Muscle layer of colon (tissue), 2 donors: Measurements from ENCODE around the gene SAMD8.
"Not testable (repeated sequence)": the region's sequence is repeated elsewhere in the genome, so short reads cannot be mapped to it uniquely, and the experiment has no call there.

Experiments
- H3K27ac ChIP-seq: one replicate; pipeline ENCODE4 v1.7.0; 2013; ENCODE audit warnings: low read depth, mild to moderate bottlenecking, low read length, moderate library complexity
- H3K27me3 ChIP-seq, 2 donors: one replicate each; pipeline ENCODE4 v1.7.0; 2013; ENCODE audit warnings: low read length in 2 of 2, mild to moderate bottlenecking in 2 of 2; ENCODE audit not compliant: insufficient read depth in 2 of 2, control insufficient read depth in 1 of 2
- H3K36me3 ChIP-seq: one replicate; pipeline ENCODE4 v1.7.0; 2013; ENCODE audit warnings: mild to moderate bottlenecking, low read length; ENCODE audit not compliant: insufficient read depth
- H3K4me1 ChIP-seq: one replicate; pipeline ENCODE4 v1.7.0; 2013; ENCODE audit warnings: mild to moderate bottlenecking, low read length; ENCODE audit not compliant: insufficient read depth
- H3K4me3 ChIP-seq, 2 donors: one replicate each; pipeline ENCODE4 v1.7.0; 2013; ENCODE audit warnings: low read length in 2 of 2, low read depth in 1 of 2, mild to moderate bottlenecking in 1 of 2, moderate library complexity in 1 of 2
- H3K9ac ChIP-seq: one replicate; pipeline ENCODE4 v1.7.0; 2013; ENCODE audit warnings: low read length
- H3K9me3 ChIP-seq: one replicate; pipeline ENCODE4 v1.7.0; 2013; ENCODE audit warnings: mild to moderate bottlenecking, low read length
- donor health status: abdominal sarcoma.
- donor health status: Adenocarcinoma of cecum.

SAMD8 gene

DNA sequence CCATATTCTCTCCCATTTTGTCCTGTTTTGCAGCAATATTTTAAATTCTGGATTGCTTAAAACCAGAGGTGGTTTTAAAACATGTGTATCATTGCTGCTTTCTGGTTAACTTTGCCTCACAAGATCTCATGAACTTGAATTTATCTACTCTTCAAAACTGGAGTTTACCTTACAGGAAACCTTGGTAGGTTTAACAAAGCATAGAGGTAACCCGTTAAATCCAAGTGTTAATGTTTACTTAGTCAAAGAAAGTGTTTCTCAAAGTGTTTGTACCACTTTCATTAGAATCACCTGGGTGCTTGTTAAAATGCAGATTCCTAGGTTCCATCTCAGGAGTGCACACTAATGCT is 55.1 kb downstream of the SAMD8 start:
- no peaks in the 10 kb centered on the region for H3K27me3 ChIP-seq
- H3K27ac ChIP-seq = no peak overlapping the region
- peaks cover 3% of the 10 kb centered on the region for H3K36me3 ChIP-seq
- H3K9me3 ChIP-seq = no peaks in the 10 kb centered on the region
- no peak overlapping the region for H3K9ac ChIP-seq
- no peaks in the 10 kb centered on the region for H3K4me1 ChIP-seq
- no peak overlapping the region for H3K4me3 ChIP-seq

DNA sequence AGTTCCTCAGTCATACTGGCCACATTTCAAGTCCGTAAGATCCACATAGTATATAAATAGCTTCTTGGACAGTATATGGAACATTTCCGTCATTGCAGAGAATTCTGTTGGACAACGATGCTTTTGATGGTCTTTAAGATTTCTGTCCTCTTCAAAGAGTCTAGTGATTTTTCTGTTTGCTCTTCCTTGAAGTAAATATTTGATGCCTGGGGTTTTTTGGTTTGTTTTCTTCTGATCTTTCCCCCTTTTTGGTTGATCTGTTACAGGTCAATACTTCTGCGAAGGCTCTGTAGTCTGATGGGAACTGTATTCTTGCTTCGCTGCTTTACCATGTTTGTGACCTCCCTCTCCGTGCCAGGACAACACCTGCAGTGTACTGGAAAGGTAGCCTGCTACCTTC is 56.8 kb downstream of the SAMD8 start:
- Histone ChIP-seq H3K4me1 (no peaks in the 10 kb centered on the region), H3K36me3 (peaks cover 3% of the 10 kb centered on the region), H3K9ac (no peak overlapping the region), H3K27me3 (no peaks in the 10 kb centered on the region), H3K27ac (no peak overlapping the region), H3K4me3 (no peak overlapping the region), H3K9me3 (no peaks in the 10 kb centered on the region)

DNA sequence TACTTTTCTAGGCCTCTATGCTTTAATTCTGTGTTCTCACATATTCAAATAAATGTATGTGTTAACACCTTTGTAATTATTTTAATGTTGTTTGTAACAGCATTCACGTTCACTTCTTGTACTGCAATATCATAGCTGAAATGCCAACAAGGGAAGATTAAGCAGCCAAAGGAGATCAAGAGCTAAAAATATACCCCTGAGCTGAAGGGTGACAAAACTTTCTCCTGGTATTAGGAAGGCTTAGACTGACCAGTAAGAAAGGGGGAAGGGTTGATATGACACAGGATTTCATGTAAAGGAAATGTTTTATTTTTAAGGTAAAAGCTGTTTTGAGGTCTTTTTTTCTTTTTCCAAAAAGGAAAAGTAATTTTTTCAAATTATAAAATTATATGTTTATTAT is 58.8 kb downstream of the SAMD8 start:
- H3K9me3 ChIP-seq = no peaks in the 10 kb centered on the region
- H3K27ac ChIP-seq = no peak overlapping the region
- no peak overlapping the region for H3K4me3 ChIP-seq
- no peaks in the 10 kb centered on the region for H3K4me1 ChIP-seq
- no peak overlapping the region for H3K9ac ChIP-seq
- H3K36me3 ChIP-seq = peaks cover 3% of the 10 kb centered on the region
- no peaks in the 10 kb centered on the region for H3K27me3 ChIP-seq

DNA sequence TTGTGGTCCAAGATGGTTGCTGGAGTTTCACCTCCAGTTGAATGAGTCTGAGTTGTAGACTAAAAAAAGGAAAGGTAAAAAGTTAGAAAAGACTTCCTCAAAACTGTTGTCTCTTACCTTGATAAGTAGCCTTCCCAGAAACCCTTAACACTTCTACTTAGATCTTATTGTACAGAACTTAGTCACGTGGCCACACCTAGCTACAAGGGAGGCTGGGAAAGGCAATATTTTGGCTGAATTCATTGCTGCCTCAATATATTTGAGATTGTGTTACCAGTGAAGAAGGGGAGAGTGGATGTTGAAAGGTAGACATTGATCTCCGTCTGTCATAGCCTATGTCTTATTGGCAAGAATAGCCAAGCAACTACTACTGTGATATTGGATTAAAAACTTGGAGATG is 63.6 kb downstream of the SAMD8 start:
- Histone ChIP-seq H3K27ac (no peak overlapping the region), H3K4me3 (no peak overlapping the region), H3K9me3 (no peaks in the 10 kb centered on the region), H3K36me3 (peaks cover 18% of the 10 kb centered on the region), H3K27me3 (no peaks in the 10 kb centered on the region), H3K4me1 (peaks cover 4% of the 10 kb centered on the region), H3K9ac (no peak overlapping the region)

DNA sequence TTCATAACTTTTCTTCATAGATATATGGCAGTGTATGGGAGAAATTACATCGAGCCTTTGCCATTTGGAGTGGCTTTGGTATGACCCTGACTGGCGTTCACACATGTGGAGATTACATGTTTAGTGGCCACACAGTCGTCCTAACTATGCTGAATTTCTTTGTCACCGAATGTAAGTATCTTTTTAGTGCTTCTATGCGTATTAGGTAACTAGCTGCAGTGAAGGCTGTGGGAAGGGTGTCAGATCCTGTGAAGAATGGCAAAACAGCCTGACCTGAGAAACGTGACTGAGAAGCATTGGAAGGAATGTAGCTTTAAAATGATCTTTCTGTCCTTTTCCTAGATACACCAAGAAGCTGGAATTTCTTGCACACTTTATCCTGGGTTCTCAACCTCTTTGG is 64.6 kb downstream of the SAMD8 start:
- H3K4me1 ChIP-seq = peaks cover 4% of the 10 kb centered on the region
- no peak overlapping the region for H3K27ac ChIP-seq
- H3K27me3 ChIP-seq = no peaks in the 10 kb centered on the region
- H3K4me3 ChIP-seq = no peak overlapping the region
- no peak overlapping the region for H3K9ac ChIP-seq
- H3K9me3 ChIP-seq = no peaks in the 10 kb centered on the region
- peaks cover 18% of the 10 kb centered on the region for H3K36me3 ChIP-seq

DNA sequence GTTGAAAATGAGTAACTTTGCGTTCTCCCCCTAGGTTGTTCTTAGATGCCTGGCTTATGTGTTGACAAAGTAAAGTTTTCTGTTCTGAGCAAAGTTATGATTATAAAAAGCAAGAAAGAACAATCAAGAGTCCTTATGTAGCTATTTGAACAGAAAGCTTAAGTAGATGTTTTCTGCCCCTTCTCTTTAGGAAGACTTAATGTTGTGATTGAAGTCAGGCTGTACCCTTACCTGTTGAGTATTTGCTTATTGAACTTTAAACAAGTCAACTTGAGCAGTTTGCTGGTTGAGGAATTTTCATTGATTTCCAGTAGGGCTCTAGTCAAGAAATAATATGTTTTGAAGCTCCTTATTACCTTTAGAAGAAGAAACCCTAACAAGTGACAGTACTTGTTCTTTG is 65.3 kb downstream of the SAMD8 start:
- no peak overlapping the region for H3K4me3 ChIP-seq
- no peak overlapping the region for H3K9ac ChIP-seq
- no peaks in the 10 kb centered on the region for H3K27me3 ChIP-seq
- H3K9me3 ChIP-seq = no peaks in the 10 kb centered on the region
- H3K27ac ChIP-seq = no peak overlapping the region
- H3K4me1 ChIP-seq = peaks cover 4% of the 10 kb centered on the region
- H3K36me3 ChIP-seq = peaks cover 18% of the 10 kb centered on the region

DNA sequence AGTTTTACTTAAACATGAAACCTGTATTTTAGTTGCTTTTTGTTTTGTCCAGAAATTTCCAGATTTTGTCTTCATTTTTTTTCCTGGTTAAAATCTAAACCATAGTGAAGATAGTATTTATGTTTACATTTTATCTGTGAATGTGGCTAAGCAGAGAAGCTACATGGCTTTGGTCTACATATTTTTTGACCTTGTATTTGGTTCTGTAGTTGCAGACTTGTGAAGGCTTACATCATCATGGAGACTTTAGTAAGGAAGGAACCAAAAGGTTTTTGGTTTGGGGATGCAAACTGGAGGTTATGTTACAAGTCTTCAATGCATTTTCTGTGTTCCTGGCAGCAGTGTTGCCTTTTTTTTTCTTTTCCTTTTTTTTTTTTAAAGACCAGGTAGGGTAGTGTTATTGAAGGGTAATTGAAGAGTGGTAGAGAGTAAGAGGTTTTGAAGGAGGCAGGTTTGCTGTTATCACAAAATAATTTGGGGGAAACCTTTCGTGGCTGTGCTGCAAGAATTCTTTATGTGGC is 68.3 kb downstream of the SAMD8 start:
- Histone ChIP-seq H3K9ac (no peak overlapping the region), H3K4me1 (peaks cover 4% of the 10 kb centered on the region), H3K27me3 (no peaks in the 10 kb centered on the region), H3K36me3 (peaks cover 18% of the 10 kb centered on the region), H3K9me3 (no peaks in the 10 kb centered on the region), H3K4me3 (no peak overlapping the region), H3K27ac (no peak overlapping the region)

DNA sequence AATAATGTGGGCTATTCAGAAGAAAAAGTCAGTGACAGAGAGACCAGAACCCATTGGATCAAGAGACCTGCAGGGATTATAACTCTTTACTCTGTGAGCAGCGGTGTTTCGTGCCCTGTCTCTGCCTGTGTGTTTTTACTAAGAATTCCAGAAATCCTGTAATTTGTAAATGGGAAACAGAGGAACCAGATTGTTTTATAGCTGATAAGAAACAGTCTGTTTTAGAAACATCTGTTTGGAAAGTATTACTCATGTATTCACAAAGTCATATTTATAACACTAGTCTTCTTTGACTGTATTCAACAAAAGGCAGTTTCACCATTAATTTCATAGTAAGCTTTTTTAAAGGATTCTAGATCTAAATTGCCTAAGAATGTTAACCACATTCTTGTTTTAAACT is 69.1 kb downstream of the SAMD8 start:
- Histone ChIP-seq H3K36me3 (peaks cover 17% of the 10 kb centered on the region), H3K9ac (no peak overlapping the region), H3K4me3 (no peak overlapping the region), H3K27ac (no peak overlapping the region), H3K4me1 (peaks cover 4% of the 10 kb centered on the region), H3K27me3 (no peaks in the 10 kb centered on the region), H3K9me3 (no peaks in the 10 kb centered on the region)

DNA sequence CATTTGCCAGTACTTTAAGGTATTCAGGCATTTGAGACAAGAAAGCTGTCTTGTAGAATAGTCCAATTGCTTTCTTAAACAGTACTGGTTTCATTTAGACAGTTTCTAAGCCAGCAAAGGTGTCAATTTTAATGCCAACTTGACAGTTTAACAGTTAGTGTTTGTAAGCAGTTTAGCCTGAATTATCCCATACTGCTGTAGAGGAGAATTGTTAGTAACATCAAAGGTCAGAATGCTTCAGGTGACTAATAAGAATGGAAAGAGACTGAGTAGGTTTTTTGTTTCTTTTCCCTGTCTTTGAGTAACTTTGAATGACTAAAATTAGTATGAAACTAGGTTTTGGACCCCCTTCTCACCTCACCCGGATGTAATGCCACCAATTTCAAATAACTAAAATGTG is 69.6 kb downstream of the SAMD8 start:
- Histone ChIP-seq H3K27ac (no peak overlapping the region), H3K27me3 (no peaks in the 10 kb centered on the region)

DNA sequence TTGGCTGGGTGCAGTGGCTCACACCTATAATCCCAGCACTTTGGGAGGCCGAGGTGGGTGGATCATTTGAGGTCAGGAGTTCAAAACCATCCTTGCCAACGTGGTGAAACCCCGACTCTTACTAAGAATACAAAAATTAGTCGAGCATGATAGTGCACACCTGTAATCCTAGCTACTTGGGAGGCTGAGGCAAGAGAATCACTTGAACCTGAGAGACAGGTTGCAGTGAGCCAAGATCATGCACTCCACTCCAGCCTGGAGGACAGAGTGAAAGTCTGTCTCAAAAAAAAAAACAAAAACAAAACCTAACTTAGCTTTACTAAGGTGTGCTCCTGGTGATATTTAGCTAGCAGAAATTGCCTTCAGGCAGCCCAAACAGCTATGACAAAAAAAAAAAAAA is 74.9 kb downstream of the SAMD8 start:
- H3K9me3 ChIP-seq = no peaks in the 10 kb centered on the region
- no peaks in the 10 kb centered on the region for H3K36me3 ChIP-seq
- H3K27me3 ChIP-seq = no peaks in the 10 kb centered on the region
- H3K9ac ChIP-seq = no peak overlapping the region
- no peak overlapping the region for H3K27ac ChIP-seq
- no peak overlapping the region for H3K4me3 ChIP-seq
- H3K4me1 ChIP-seq = no peaks in the 10 kb centered on the region

More for the DNA sequence above, 69.6 kb downstream of the SAMD8 start:
- no peak overlapping the region for H3K9ac ChIP-seq
- peaks cover 13% of the 10 kb centered on the region for H3K36me3 ChIP-seq
- peaks cover 4% of the 10 kb centered on the region for H3K4me1 ChIP-seq
- no peak overlapping the region for H3K4me3 ChIP-seq
- no peaks in the 10 kb centered on the region for H3K9me3 ChIP-seq

DNA sequence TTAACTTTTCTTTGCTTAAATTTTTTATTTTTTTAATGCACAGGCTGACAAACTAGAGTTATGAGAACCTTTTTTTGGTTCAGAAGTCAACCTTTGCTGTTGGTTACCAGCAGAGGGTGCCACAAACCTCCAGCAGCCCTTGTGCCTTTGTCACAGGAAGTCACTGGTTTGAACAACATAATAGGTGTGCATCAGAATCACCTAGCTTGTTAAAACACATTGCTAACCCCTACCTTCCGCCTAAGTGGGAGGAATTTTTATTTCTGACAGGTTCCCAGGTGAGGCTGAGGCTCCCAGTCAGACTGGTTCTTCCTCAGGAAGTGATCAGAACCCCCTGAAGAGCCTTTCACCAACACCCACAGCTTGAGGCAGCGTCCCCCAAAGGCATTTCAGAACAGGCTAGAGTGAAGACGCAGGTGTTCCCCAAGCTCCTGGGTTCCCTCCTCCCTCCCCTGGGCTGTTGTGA is 76.5 kb downstream of the SAMD8 start:
- Histone ChIP-seq H3K27ac (no peak overlapping the region), H3K9ac (no peak overlapping the region), H3K4me1 (peaks cover 9% of the 10 kb centered on the region)

DNA sequence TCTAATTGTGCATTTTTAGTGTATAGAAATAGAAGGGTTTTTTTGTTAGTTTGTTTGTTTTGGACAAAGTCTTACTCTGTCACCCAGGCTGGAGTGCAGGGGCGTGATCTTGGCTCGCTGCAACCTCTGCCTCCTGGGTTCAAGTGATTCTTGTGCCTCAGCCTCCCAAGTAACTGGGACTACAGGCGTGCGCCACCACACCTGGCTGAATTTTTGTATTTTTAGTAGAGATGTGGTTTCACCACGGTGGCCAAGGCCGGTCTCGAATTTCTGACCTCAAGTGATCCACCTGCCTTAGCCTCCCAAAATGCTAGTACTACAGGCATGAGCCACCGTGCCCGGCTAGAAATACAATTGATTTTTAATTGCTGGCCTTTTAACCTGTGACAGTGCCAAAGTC is 77.1 kb downstream of the SAMD8 start:
- H3K27ac ChIP-seq, H3K9me3 ChIP-seq, H3K4me1 ChIP-seq, H3K4me3 ChIP-seq, H3K27me3 ChIP-seq, H3K9ac ChIP-seq, H3K36me3 ChIP-seq: not testable (repeated sequence)

More for the DNA sequence above, 76.5 kb downstream of the SAMD8 start:
- no peak overlapping the region for H3K4me3 ChIP-seq
- H3K27me3 ChIP-seq = no peaks in the 10 kb centered on the region
- no peaks in the 10 kb centered on the region for H3K36me3 ChIP-seq
- no peaks in the 10 kb centered on the region for H3K9me3 ChIP-seq
